Renal cortical epithelial cell (primary cell): ENCODE results near the gene ANXA1. TPM values are rescaled to one million over a fixed set of nuclear protein-coding genes. Genes with fewer than 3 reads are reported as not detected.

Experiments used
- DNase-seq: peaks from one replicate; pipeline ENCODE4 v3.0.0-alpha.2; 2011; ENCODE audit warnings: low read depth
- total RNA-seq: library from RNA; depleted of rRNA; stranded (reverse); fragments of >200 nt; gene quantifications from 2 replicates; pipeline ENCODE4 v1.2.3, GENCODE V29; 2014

ANXA1 gene
- 426 and 600 TPM in 2 replicates for total RNA-seq

- DNase-seq: peak; percentile 96
Measured at GRCh38 chr9:73151653-73152542, at the start of gene ANXA1. TSS of gene ANXA1 (plus strand) at chr9:73151865. CDS start at chr9:73158536, 6,671 bp downstream.

- DNase-seq: no peak
Measured at GRCh38 chr9:73104342-73104741, 47.3 kb upstream of the ANXA1 start.

GRCh38 chr9:73104921-73105320, 46.7 kb upstream of the ANXA1 start:
- DNase-seq: no peak

GRCh38 chr9:73107489-73108069, 44.1 kb upstream of the ANXA1 start:
- peak; percentile 59 for DNase-seq

- DNase-seq: no peak
Measured at GRCh38 chr9:73114058-73114457, 37.6 kb upstream of the ANXA1 start.

GRCh38 chr9:73114958-73115357, 36.7 kb upstream of the ANXA1 start:
- no peak for DNase-seq

GRCh38 chr9:73116031-73116430, 35.6 kb upstream of the ANXA1 start:
- peak; percentile 86 for DNase-seq

GRCh38 chr9:73116880-73117279, 34.8 kb upstream of the ANXA1 start:
- no peak for DNase-seq

GRCh38 chr9:73118286-73118685, 33.4 kb upstream of the ANXA1 start:
- peak; percentile 24 for DNase-seq

- peak; percentile 91 for DNase-seq
Measured at GRCh38 chr9:73118898-73119554, 32.6 kb upstream of the ANXA1 start.

- peak; percentile 70 for DNase-seq
Measured at GRCh38 chr9:73121375-73121935, 30.2 kb upstream of the ANXA1 start.

- no peak for DNase-seq
Measured at GRCh38 chr9:73125651-73126050, 26.0 kb upstream of the ANXA1 start.

- DNase-seq: no peak
Measured at GRCh38 chr9:73129941-73130685, 21.6 kb upstream of the ANXA1 start.

GRCh38 chr9:73131461-73131860, 20.2 kb upstream of the ANXA1 start:
- no peak for DNase-seq

- peak; percentile 87 for DNase-seq
Measured at GRCh38 chr9:73132034-73132776, 19.5 kb upstream of the ANXA1 start.

- no peak for DNase-seq
Measured at GRCh38 chr9:73133022-73133651, 18.5 kb upstream of the ANXA1 start.

- peak; percentile 50 for DNase-seq
Measured at GRCh38 chr9:73133921-73134407, 17.7 kb upstream of the ANXA1 start.

- DNase-seq: no peak
Measured at GRCh38 chr9:73135394-73135793, 16.3 kb upstream of the ANXA1 start.

GRCh38 chr9:73137286-73137899, 14.3 kb upstream of the ANXA1 start:
- DNase-seq: peak; percentile 89

- DNase-seq: no peak
Measured at GRCh38 chr9:73137914-73138313, 13.8 kb upstream of the ANXA1 start.
